NCI-H748 (cell line): ENCODE measurements around the gene TAOK2.
"Not testable (repeated sequence)": the region's sequence is repeated elsewhere in the genome, so short reads cannot be mapped to it uniquely, and the experiment has no call there.

Experiments
- DNase-seq: peaks from one replicate; lab custom pipeline; 2025; ENCODE audit not compliant: unreplicated experiment; lab: John Stamatoyannopoulos, UW

TAOK2 gene

GRCh38 chr16:30003670-30004423 is 30.2 kb downstream of the TAOK2 start:
- no peak for DNase-seq

DNA sequence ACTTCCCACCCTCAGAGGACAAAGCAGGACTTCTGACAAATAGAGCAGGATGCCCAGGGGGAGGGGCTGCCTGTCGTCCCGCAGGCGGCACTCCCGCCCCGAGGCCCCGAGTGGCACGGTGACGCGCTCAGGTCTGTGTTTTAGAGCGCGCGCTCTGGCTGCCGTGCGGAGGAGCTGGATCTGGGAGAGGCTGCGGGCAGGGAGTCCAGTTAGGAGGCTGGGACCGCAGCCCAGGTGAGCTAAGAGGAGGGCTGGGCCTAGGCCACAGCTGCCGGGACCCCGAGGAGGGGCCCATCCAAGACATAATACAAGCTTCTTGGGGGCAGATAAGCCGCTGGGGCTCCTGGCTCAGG is 30.7 kb downstream of the TAOK2 start:
- DNase-seq: peak; percentile 8

GRCh38 chr16:30004811-30005242 is 31.2 kb downstream of the TAOK2 start:
- DNase-seq: peak; percentile 15

- DNase-seq: peak; percentile 17
These were observed 31.9 kb downstream of the TAOK2 start for GRCh38 chr16:30005341-30006094.

- no peak for DNase-seq
These were observed 32.4 kb downstream of the TAOK2 start for GRCh38 chr16:30006095-30006473.

GRCh38 chr16:30006659-30007377 is 33.1 kb downstream of the TAOK2 start:
- no peak for DNase-seq

DNA sequence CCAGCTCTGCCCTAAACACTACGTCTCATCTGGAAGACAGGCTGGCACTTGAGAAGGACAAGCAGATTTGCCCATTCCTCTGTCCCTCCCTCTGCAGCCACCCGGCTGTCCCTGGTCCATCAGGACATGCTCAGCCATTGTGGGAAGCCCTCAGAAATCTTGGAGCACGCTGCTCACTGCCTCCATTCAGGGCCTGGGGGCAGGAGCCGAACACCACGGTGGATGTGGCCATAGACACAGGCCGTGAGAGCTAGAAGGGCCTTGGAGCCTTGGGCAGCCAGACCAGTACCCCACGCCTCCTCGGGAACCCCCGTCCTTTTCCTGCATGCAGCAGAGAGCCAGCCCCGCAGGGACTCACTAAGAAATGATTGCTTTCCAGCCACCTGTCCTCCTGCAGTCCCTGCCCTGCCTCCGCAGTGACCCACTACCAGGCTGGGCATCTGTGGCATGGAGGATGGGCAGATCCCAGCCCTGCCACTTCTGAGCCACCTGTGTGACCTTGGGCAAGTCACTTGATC is 33.8 kb downstream of the TAOK2 start:
- no peak for DNase-seq

GRCh38 chr16:30009085-30009862 is 35.6 kb downstream of the TAOK2 start:
- DNase-seq: no peak

DNA sequence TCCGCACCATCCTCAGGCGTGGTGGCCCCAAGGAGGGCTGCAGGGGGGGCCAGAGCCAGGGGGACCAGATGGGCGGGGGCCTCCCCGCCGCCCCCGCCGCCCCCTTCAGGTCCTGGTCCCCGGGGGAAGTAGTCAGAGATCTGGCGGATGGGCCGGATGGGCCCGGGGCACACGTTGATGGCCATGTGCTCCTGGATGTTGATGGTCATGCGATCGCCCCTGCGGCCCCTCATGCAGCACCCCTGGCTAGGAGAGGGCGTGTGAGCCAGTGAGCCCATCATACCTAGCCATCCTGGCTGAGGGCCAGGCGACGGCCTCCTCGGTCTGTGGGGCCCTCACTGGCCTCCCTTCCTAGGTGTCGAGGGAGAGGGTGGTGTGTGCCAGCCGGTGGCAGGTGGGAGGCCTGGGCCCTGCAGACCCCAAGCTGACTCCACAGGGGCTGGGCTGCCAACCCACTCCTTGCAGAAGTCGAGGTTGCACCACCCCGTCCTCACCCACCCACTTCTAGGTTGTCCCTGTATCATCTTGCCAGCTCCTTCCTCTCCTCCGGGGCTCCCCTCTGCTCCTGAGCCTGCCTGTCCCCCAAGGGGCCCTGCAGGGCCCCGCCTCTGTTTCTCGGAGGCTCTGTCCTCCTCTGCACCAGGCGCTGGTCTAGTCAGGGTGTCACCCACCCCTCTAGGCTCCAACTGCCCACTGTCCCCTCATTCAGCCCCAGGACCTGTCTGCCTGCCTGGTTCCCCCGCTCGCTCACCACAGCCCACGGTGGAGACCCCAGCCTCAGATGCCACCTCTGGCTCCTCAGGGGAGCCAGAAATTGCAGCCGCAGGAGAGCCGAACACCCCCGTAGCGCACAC is 36.5 kb downstream of the TAOK2 start:
- DNase-seq: no peak

GRCh38 chr16:30010844-30011713 is 37.4 kb downstream of the TAOK2 start, which contains the start of gene DOC2A:
TSS of gene DOC2A (minus strand) at chr16:30011027. CDS start at chr16:30010222, 805 bp downstream.
- peak; percentile 60 for DNase-seq

DNA sequence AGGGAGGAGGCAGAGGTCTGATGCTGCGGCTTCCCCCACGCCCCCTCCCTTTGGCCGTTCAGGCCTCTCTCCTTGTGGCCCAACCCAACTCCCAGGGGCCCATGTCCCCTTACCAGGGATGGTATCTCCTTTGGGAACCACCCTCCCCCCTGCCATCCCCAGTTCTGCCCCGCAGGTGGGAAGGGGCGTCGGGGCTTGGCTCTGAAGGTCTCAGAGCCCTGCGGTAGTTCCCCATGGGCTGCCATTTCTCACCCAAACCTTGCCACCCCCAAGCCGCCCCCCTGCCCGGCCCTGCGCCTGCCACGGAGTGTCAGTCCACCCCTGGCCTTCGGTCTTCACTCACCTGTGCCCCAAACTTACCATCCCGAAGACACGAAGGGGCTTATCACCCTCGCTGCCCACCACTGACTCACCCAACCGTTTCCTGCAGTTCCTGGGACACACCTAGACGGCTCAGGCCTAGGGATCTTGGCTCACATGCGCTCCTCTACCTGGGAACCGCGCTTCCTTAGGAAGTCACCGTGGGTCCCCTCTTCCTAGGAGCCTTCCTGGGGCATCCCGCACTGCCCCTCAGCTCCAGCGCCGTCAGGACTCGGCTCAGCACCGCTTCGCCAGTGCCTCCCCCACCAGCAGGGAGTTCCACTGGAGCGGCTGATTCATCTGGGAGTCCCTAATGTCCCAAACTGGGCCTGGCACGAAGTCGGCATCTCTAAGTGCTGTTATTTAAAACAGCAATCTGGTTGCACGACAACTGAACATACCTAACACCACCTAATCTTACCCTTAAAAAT is 38.2 kb downstream of the TAOK2 start:
- no peak for DNase-seq

GRCh38 chr16:30012598-30012997 is 38.9 kb downstream of the TAOK2 start:
- not testable (repeated sequence) for DNase-seq

- not testable (repeated sequence) for DNase-seq
These were observed 41.8 kb downstream of the TAOK2 start for GRCh38 chr16:30015450-30015849.

DNA sequence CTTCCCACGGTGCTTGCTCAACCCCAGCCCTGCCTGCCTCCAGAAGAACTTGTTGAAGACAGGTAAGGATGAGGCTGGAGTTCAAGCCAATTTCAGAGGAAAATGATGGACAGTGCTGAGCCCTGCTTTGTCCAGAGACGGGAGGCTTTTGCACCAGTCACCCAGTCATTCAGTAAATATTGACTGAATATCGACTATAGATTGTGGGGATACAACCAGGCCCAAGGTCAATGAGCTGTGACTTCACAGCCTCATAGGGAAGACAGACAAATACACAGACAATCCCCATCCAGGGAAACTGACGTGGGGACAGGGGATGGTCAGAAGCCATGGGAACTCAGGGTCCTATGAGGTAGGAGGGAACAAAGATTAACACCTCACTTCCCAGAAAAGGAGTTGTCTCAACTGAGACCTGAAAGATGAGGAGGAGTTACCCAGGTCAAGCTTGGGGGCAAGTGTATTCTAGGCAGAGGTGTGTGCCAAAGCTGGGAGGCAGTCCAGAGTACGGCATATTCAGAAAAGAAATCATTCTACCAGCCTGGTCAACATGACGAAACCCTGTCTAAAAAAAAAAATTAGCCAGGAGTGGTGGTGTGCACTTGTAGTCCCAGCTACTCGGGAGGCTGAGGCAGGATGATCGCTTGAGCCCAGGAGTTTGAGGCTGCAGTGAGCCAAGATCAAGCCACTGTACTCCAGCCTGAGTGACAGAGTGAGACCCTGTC is 43.0 kb downstream of the TAOK2 start:
- no peak for DNase-seq

- no peak for DNase-seq
These were observed 43.6 kb downstream of the TAOK2 start for GRCh38 chr16:30017277-30017656.

GRCh38 chr16:30017937-30018336 is 44.3 kb downstream of the TAOK2 start:
- DNase-seq: not testable (repeated sequence)

- no peak for DNase-seq
These were observed 45.1 kb downstream of the TAOK2 start for GRCh38 chr16:30018731-30019158.
